HEK293 (cell line): ENCODE data around the gene TMEM179B.

ENCODE experiments used
- CTCF ChIP-seq: fragments of 450-650 bp; formaldehyde crosslinking; IDR thresholded peaks from 2 replicates; pipeline ENCODE4 v1.5.1; 2016; ENCODE audit warnings: missing biosample characterization, missing genetic modification characterization
- TCF7L2 ChIP-seq: IDR thresholded peaks from 2 replicates; pipeline ENCODE4 v1.6.1; 2011; ENCODE audit warnings: low read depth, mild to moderate bottlenecking, inconsistent platforms, low read length, moderate library complexity, borderline replicate concordance
- YY1 ChIP-seq: fragments of 450-650 bp; formaldehyde crosslinking; IDR thresholded peaks from 2 replicates; pipeline ENCODE4 v1.5.1; 2018; ENCODE audit warnings: missing biosample characterization, missing genetic modification characterization
- ZNF274 ChIP-seq, 2 experiments: fragments of 200-500 bp in 1 of 2; fragments of 450-650 bp in 1 of 2; sonication (Bioruptor generic) in 1 of 2; formaldehyde crosslinking in 1 of 2; IDR thresholded peaks; 2 replicates each; pipeline versions ENCODE4 v1.5.1 to v1.6.1; 2014 to 2016; ENCODE audit warnings: borderline replicate concordance in 1 of 2, inconsistent platforms in 1 of 2, low read length in 1 of 2, missing biosample characterization in 1 of 2, missing genetic modification characterization in 1 of 2
- ZNF423 ChIP-seq: fragments of 450-650 bp; formaldehyde crosslinking; IDR thresholded peaks from 2 replicates; pipeline ENCODE4 v1.5.1; 2016; ENCODE audit warnings: missing biosample characterization, missing genetic modification characterization
- ZNF571 ChIP-seq: fragments of 450-650 bp; formaldehyde crosslinking; IDR thresholded peaks from 2 replicates; pipeline ENCODE4 v1.5.0; 2017; ENCODE audit warnings: missing biosample characterization, missing genetic modification characterization

GRCh38 chr11:62782753-62783152 lies 4.4 kb upstream of the TMEM179B start:
- TF ChIP-seq YY1: no peak
- no peak for TF ChIP-seq ZNF571 (tag by site-specific recombination)
- TF ChIP-seq CTCF: no peak
- no peak for TF ChIP-seq ZNF274 (IDR thresholded peaks at IDR 0.05; ENCODE audit: low read length)
- TF ChIP-seq ZNF274 (tag by site-specific recombination; IDR thresholded peaks at IDR 0.05; ENCODE audit: borderline replicate concordance): no peak
- TF ChIP-seq TCF7L2: no peak
- TF ChIP-seq ZNF423 (tag by site-specific recombination): no peak
